HepG2 (cell line): Measurements from ENCODE around the gene RGS7. TPM values are rescaled to one million over a fixed set of nuclear protein-coding genes. Genes with fewer than 3 reads are reported as not detected.

Experiments used
- ATAC-seq: fragments of 200-7000 bp; cut with Tn5 transposase; 3 replicates; pipeline ENCODE4 v1.9.1; 2020; ENCODE audit warnings: mild to moderate bottlenecking, moderate library complexity
- BruUV-seq: library from RNA; stranded (reverse); fragments of 400-500 nt; replicated peaks from 2 replicates; lab custom pipeline; 2021; lab: Mats Ljungman, UMichigan
- CTCF ChIA-PET: fragments of 300-600 bp; formaldehyde crosslinking; extraction: SDS; loops from one replicate; lab custom pipeline; 2021; ENCODE audit warnings: low total read pairs, inconsistent platforms, low intra/inter-chr PET ratio; lab: Yijun Ruan, JAX
- POLR2A ChIA-PET: fragments of 350-600 bp; sonication (Branson Sonifier 250); formaldehyde crosslinking; loops from one replicate; lab custom pipeline; 2020; ENCODE audit warnings: antibody characterized with exemption, inconsistent platforms; lab: Yijun Ruan, JAX
- DNase-seq: peaks from one replicate; pipeline ENCODE4 v3.0.0-alpha.2; 2015; ENCODE audit warnings: low spot score
- FAIRE-seq: peaks from 3 replicates; lab custom pipeline; 2011; peaks lifted over from hg19 to GRCh38; lab: Jason Lieb, UNC
- H2AFZ ChIP-seq: one replicate; pipeline ENCODE4 v1.6.1; 2011; ENCODE audit warnings: low read length, inconsistent platforms
- H3K27ac ChIP-seq: fragments of 300-600 bp; 3 replicates; pipeline ENCODE4 v1.8.0; 2011; ENCODE audit warnings: mixed run types, mild to moderate bottlenecking, mixed read lengths, low read length, inconsistent platforms; ENCODE audit not compliant: insufficient read depth; ENCODE audit errors: extremely low read length
- H3K27me3 ChIP-seq, 2 experiments: fragments of 200-600 bp in 1 of 2; 2 replicates in 1 of 2; 3 replicates in 1 of 2; pipeline versions ENCODE4 v1.6.0 to v1.8.0; 2011; ENCODE audit warnings: low read length in 2 of 2, mild to moderate bottlenecking in 2 of 2, moderate library complexity in 2 of 2, inconsistent platforms in 1 of 2; ENCODE audit not compliant: insufficient read depth in 2 of 2, control insufficient read depth in 1 of 2
- H3K36me3 ChIP-seq, 2 experiments: fragments of 200-600 bp in 1 of 2; replicated peaks in 1 of 2; 2 replicates in 1 of 2; 3 replicates in 1 of 2; pipeline versions ENCODE4 v1.5.1 to v1.8.0; 2011; ENCODE audit warnings: low read length in 2 of 2, inconsistent platforms in 1 of 2; ENCODE audit not compliant: insufficient read depth in 2 of 2, control insufficient read depth in 1 of 2
- H3K4me1 ChIP-seq: 2 replicates; pipeline ENCODE4 v1.5.1; 2012; ENCODE audit warnings: low read length, inconsistent platforms; ENCODE audit not compliant: insufficient read depth
- H3K4me2 ChIP-seq: 2 replicates; pipeline ENCODE4 v1.6.0; 2011; ENCODE audit warnings: low read depth, low read length, inconsistent platforms
- H3K4me3 ChIP-seq, 3 experiments: fragments of 200-600 bp in 1 of 3; sonication (generic), shearing (Covaris generic) in 1 of 3; replicated peaks in 1 of 3; 2 replicates each; pipeline ENCODE4 v1.5.1; 2011 to 2016; ENCODE audit warnings: low read length in 3 of 3, inconsistent platforms in 2 of 3, low read depth in 2 of 3, mild to moderate bottlenecking in 2 of 3, control low read depth in 1 of 3, mixed read lengths in 1 of 3; ENCODE audit not compliant: insufficient read depth in 1 of 3
- H3K79me2 ChIP-seq: one replicate; pipeline ENCODE4 v1.6.1; 2011; ENCODE audit warnings: low read length, inconsistent platforms; ENCODE audit not compliant: insufficient read depth
- H3K9ac ChIP-seq: 2 replicates; pipeline ENCODE4 v1.6.0; 2011; ENCODE audit warnings: mild to moderate bottlenecking, low read depth, low read length, inconsistent platforms; ENCODE audit not compliant: insufficient read depth
- H3K9me3 ChIP-seq: 2 replicates; pipeline ENCODE4 v1.5.1; 2012; ENCODE audit warnings: mild to moderate bottlenecking, low read length
- H4K20me1 ChIP-seq: 2 replicates; pipeline ENCODE4 v1.6.0; 2011; ENCODE audit warnings: inconsistent platforms, mild to moderate bottlenecking, low read length, moderate library complexity; ENCODE audit not compliant: insufficient read depth
- FUBP1 ChIP-seq: sonication (generic); formaldehyde crosslinking; IDR thresholded peaks from 2 replicates; pipeline ENCODE4 v1.5.1; 2020; ENCODE audit warnings: missing genetic modification reagents, mild to moderate bottlenecking, borderline replicate concordance
- GMEB2 ChIP-seq: IDR thresholded peaks from 2 replicates; pipeline ENCODE4 v1.6.1; 2016; ENCODE audit warnings: missing biosample characterization, missing genetic modification reagents, low read depth
- MBNL3 ChIP-seq: fragments of 250-450 bp; sonication (Bioruptor Pico); conservative IDR thresholded peaks from 2 replicates; pipeline ENCODE4 v1.8.0; 2022; ENCODE audit warnings: mild to moderate bottlenecking, inconsistent platforms
- POLR2A ChIP-seq, 2 experiments: IDR thresholded peaks; 2 replicates each; pipeline ENCODE4 v1.6.1; 2011; ENCODE audit warnings: low read depth in 2 of 2, low read length in 2 of 2, mild to moderate bottlenecking in 1 of 2, moderate library complexity in 1 of 2; ENCODE audit not compliant: insufficient read depth in 1 of 2
- PRDM15 ChIP-seq: sonication (generic); formaldehyde crosslinking; IDR thresholded peaks from 2 replicates; pipeline ENCODE4 v1.4.0; 2020; ENCODE audit warnings: missing genetic modification reagents
- SSRP1 ChIP-seq: IDR thresholded peaks from 2 replicates; pipeline ENCODE4 v1.6.1; 2016; ENCODE audit warnings: control low read depth
- ZNF121 ChIP-seq: sonication (generic); formaldehyde crosslinking; IDR thresholded peaks from 2 replicates; pipeline ENCODE4 v1.5.0; 2020; ENCODE audit warnings: mild to moderate bottlenecking, missing genetic modification reagents
- ZNF207 ChIP-seq: fragments of 450-650 bp; IDR thresholded peaks from 2 replicates; pipeline ENCODE4 v1.6.1; 2016; ENCODE audit warnings: antibody characterized with exemption, borderline replicate concordance
- ZNF317 ChIP-seq: sonication (generic); formaldehyde crosslinking; IDR thresholded peaks from 2 replicates; pipeline ENCODE4 v1.5.0; 2020; ENCODE audit warnings: mild to moderate bottlenecking, missing genetic modification reagents
- ZNF329 ChIP-seq: sonication (generic); formaldehyde crosslinking; IDR thresholded peaks from 2 replicates; pipeline ENCODE4 v1.9.0; 2021; ENCODE audit warnings: low read depth, mild to moderate bottlenecking, missing genetic modification reagents
- ZNF335 ChIP-seq: sonication (generic); formaldehyde crosslinking; IDR thresholded peaks from 2 replicates; pipeline ENCODE4 v1.4.0; 2020; ENCODE audit warnings: missing genetic modification reagents
- ZNF530 ChIP-seq: sonication (generic); formaldehyde crosslinking; IDR thresholded peaks from 2 replicates; pipeline ENCODE4 v1.5.0; 2020; ENCODE audit warnings: low read depth, mild to moderate bottlenecking, missing genetic modification reagents
- ZNF556 ChIP-seq: sonication (generic); formaldehyde crosslinking; IDR thresholded peaks from 2 replicates; pipeline ENCODE4 v1.4.0; 2020; ENCODE audit warnings: mild to moderate bottlenecking, missing genetic modification reagents, borderline replicate concordance
- ZNF652 ChIP-seq: IDR thresholded peaks from 2 replicates; pipeline ENCODE4 v1.6.1; 2016; ENCODE audit warnings: low read depth, borderline replicate concordance
- WGBS: methylation state at CpG from one replicate; pipeline ENCODE4 v1.1.6; 2017; ENCODE audit warnings: low lambda C conversion rate; 5-methylcytosine and 5-hydroxymethylcytosine counted together
- in situ Hi-C: cut with HindIII; loops from 2 replicates; pipeline ENCODE4 v1.10.0; 2017; ENCODE audit warnings: low pct_unique_long_range_greater_than_20kb; ENCODE audit not compliant: extremely low pct_ligation_motif_present
- intact Hi-C: fragments of 100-400 bp; cut with micrococcal nuclease; formaldehyde crosslinking; loops from one replicate; pipeline ENCODE4 v1.10.0; 2022; ENCODE audit not compliant: unreplicated experiment
- polyA plus RNA-seq, 8 experiments: library from polyadenylated mRNA; depleted of rRNA in 3 of 8; stranded (reverse) in 7 of 8; unstranded in 1 of 8; fragments of >200 nt; fragmentation: Illumina TruSeq in 4 of 8; extraction: Trizol in 4 of 8; gene quantifications; 2 replicates each; pipeline versions ENCODE4 v1.2.1 to v1.2.3, GENCODE V29; 2011 to 2016; ENCODE audit warnings: low read depth in 4 of 8, missing spikeins in 1 of 8, mixed read lengths in 1 of 8; ENCODE audit not compliant: insufficient read depth in 1 of 8
- total RNA-seq, 5 experiments: library from RNA; depleted of rRNA; stranded (reverse); fragments of >200 nt; fragmentation: Illumina TruSeq; extraction: Trizol; gene quantifications; 2 replicates each; pipeline ENCODE4 v1.2.3, GENCODE V29; 2016; ENCODE audit warnings: low read depth in 1 of 5
- TF ChIP-seq, protein P1 (sequence below): sonication (generic); formaldehyde crosslinking; IDR thresholded peaks from 2 replicates; pipeline ENCODE4 v1.4.0; 2020; ENCODE audit warnings: mild to moderate bottlenecking, low read depth, missing genetic modification reagents
- TF ChIP-seq, protein P2 (sequence below): IDR thresholded peaks from 2 replicates; pipeline ENCODE4 v1.6.1; 2018; ENCODE audit warnings: missing genetic modification reagents, mild to moderate bottlenecking, missing compliant biosample characterization
- TF ChIP-seq, protein P3 (sequence below): sonication (generic); formaldehyde crosslinking; IDR thresholded peaks from 2 replicates; pipeline ENCODE4 v1.4.0; 2020; ENCODE audit warnings: mild to moderate bottlenecking, missing genetic modification reagents

The RGS7 gene
- total and polyA plus RNA-seq, 2 of the 13 experiments (the other 11 are each of a cell fraction or from before 2014, with no cell fraction given) = not detected

- DNase-seq = no peak
- H3K36me3 ChIP-seq = no peaks in the 10 kb centered on the region
- POLR2A ChIA-PET = no interaction called here
- no peak overlapping the region for H3K27ac ChIP-seq
- in situ Hi-C loops (loop anchor here (25.0 kb wide), 1 partner anchor 599 kb away; no protein-coding TSS in a partner anchor), intact Hi-C loops (loop anchor here (1.0 to 2.0 kb wide), 3 partner anchors 59 to 598 kb away; no protein-coding TSS in a partner anchor)
- CTCF ChIA-PET = no interaction called here
- BruUV-seq = no TSS peak
- H3K4me3 ChIP-seq = no peak overlapping the region
- H3K4me1 ChIP-seq = no peaks in the 10 kb centered on the region
- no peak overlapping the region for H3K4me2 ChIP-seq
- FAIRE-seq = no peak
- ATAC-seq = no peak
- no peak overlapping the region for H3K9ac ChIP-seq
- H2AFZ ChIP-seq = no peak overlapping the region
- no peaks in the 10 kb centered on the region for H3K27me3 ChIP-seq
- no peaks in the 10 kb centered on the region for H3K9me3 ChIP-seq
- no peaks in the 10 kb centered on the region for H4K20me1 ChIP-seq
- 70% methylated on average over 11 of the region's 11 CpGs for WGBS
- no peaks in the 10 kb centered on the region for H3K79me2 ChIP-seq
- TF ChIP-seq FUBP1 (CRISPR knock-in tag) (no peak), ZNF335 (CRISPR knock-in tag) (no peak), SSRP1 (CRISPR knock-in tag) (no peak), ZNF530 (CRISPR knock-in tag) (no peak), PRDM15 (CRISPR knock-in tag) (no peak), GMEB2 (CRISPR knock-in tag) (no peak), MBNL3 (CRISPR knock-in tag) (no peak), ZNF121 (CRISPR knock-in tag) (no peak), ZNF207 (no peak), ZNF556 (no peak), ZNF329 (CRISPR knock-in tag) (no peak), ZNF317 (CRISPR knock-in tag) (no peak), ZNF652 (no peak), POLR2A (IDR thresholded peaks at IDR 0.05; ENCODE audit: insufficient read depth in 1 of 2, low read depth in 2 of 2, low read length in 2 of 2) (no peak)
- TF ChIP-seq, protein P1, sequence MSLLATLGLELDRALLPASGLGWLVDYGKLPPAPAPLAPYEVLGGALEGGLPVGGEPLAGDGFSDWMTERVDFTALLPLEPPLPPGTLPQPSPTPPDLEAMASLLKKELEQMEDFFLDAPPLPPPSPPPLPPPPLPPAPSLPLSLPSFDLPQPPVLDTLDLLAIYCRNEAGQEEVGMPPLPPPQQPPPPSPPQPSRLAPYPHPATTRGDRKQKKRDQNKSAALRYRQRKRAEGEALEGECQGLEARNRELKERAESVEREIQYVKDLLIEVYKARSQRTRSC (CRISPR knock-in tag) = no peak
- TF ChIP-seq, protein P2, sequence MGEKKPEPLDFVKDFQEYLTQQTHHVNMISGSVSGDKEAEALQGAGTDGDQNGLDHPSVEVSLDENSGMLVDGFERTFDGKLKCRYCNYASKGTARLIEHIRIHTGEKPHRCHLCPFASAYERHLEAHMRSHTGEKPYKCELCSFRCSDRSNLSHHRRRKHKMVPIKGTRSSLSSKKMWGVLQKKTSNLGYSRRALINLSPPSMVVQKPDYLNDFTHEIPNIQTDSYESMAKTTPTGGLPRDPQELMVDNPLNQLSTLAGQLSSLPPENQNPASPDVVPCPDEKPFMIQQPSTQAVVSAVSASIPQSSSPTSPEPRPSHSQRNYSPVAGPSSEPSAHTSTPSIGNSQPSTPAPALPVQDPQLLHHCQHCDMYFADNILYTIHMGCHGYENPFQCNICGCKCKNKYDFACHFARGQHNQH (CRISPR knock-in tag) = no peak
- TF ChIP-seq, protein P3, sequence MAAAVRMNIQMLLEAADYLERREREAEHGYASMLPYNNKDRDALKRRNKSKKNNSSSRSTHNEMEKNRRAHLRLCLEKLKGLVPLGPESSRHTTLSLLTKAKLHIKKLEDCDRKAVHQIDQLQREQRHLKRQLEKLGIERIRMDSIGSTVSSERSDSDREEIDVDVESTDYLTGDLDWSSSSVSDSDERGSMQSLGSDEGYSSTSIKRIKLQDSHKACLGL (CRISPR knock-in tag) = no peak
Observed at GRCh38 chr1:240888787-240889048, 468.3 kb downstream of the RGS7 start.
